Measurements from ENCODE around the gene KSR1. TPM values are rescaled to one million over a fixed set of nuclear protein-coding genes. Genes with fewer than 3 reads are reported as not detected.

KSR1 gene
- total and polyA plus RNA-seq, 10 of the 15 experiments (the other 5 are each of a cell fraction or from before 2014, with no cell fraction given): 0.97 to 66.6 (median 22.9) TPM

GRCh38 chr17:27530764-27531391 lies 74.6 kb downstream of the KSR1 start:
- intact Hi-C loops (cut with micrococcal nuclease; ENCODE audit: unreplicated experiment): no loop called here
- H3K4me3 ChIP-seq: no peak overlapping the region
- peaks cover 17% of the 10 kb centered on the region for H3K4me1 ChIP-seq (ENCODE audit: control insufficient read depth, insufficient read depth, low read length)
- peak overlapping the region; percentile 19; the same call in 1 of the 2 replicates for H3K4me2 ChIP-seq (ENCODE audit: control insufficient read depth, insufficient read depth)
- no peak overlapping the region for H3K27ac ChIP-seq (ENCODE audit: control insufficient read depth, insufficient read depth)
- in situ Hi-C loops (cut with MboI): no loop called here
- H3K79me2 ChIP-seq (ENCODE audit: control insufficient read depth, insufficient read depth, low read length): peaks cover 30% of the 10 kb centered on the region
- TF ChIP-seq MEF2A (IDR thresholded peaks at IDR 0.05; ENCODE audit: insufficient read depth, low read depth, low read length): no peak
- TF ChIP-seq MTA2 (IDR thresholded peaks at IDR 0.05; ENCODE audit: low read depth): no peak
- TF ChIP-seq PKNOX1 (IDR thresholded peaks at IDR 0.05): 0 out of 2 replicates have a peak, but pooled peaks have one; percentile 9
- TF ChIP-seq NR2F1 (conservative IDR thresholded peaks at IDR 0.05): peak; percentile 51
- TF ChIP-seq MEF2B (IDR thresholded peaks at IDR 0.05; ENCODE audit: partially characterized antibody, poor library complexity, severe bottlenecking): peak; percentile 66
- no peak for TF ChIP-seq ZBTB4 (CRISPR knock-in tag; IDR thresholded peaks at IDR 0.05)
- TF ChIP-seq TAF1 (IDR thresholded peaks at IDR 0.05; ENCODE audit: borderline replicate concordance, low read depth, low read length): no peak
- TF ChIP-seq HDAC6 (IDR thresholded peaks at IDR 0.05; ENCODE audit: unreplicated experiment): no peak
- ChIA-PET RAD21 (ENCODE audit: unreplicated experiment) (interaction anchor here (0.8 to 1.7 kb wide), 13 partner anchors 9 to 75 kb away, joined by 3 to 16 read pairs (median 4); partner anchors contain the start of gene KSR1), SMC1A (ENCODE audit: uncharacterized antibody, unreplicated experiment) (interaction anchor here (0.8 to 1.4 kb wide), 8 partner anchors 9 to 69 kb away, joined by 3 to 6 read pairs (median 4); no protein-coding TSS in a partner anchor), POLR2A (interaction anchor here (1.2 to 1.9 kb wide), 2 partner anchors 13 to 72 kb away, joined by 4 to 6 read pairs; no protein-coding TSS in a partner anchor), CTCF (interaction anchor here (0.8 to 1.7 kb wide), 9 partner anchors 9 to 176 kb away, joined by 3 to 9 read pairs (median 3); no protein-coding TSS in a partner anchor)
- ATAC-seq: peak; percentile 57
- FAIRE-seq: no peak
- peaks cover 0 to 2% of the 10 kb centered on the region in 2 experiments; a peak in 1 of 4 replicates for H3K36me3 ChIP-seq (ENCODE audit: control insufficient read depth in 2 of 2, insufficient read depth in 2 of 2, low read length in 1 of 2)
- no TSS peak for BruUV-seq (replicated peaks)
- no peaks in the 10 kb centered on the region for H3K27me3 ChIP-seq (replicated peaks in 1 of 2; ENCODE audit: control insufficient read depth in 2 of 2, insufficient read depth in 2 of 2, low read length in 1 of 2)
- DNase-seq (ENCODE audit: low read depth, low spot score): no peak
- H2AFZ ChIP-seq (ENCODE audit: control insufficient read depth, low read depth, low read length): no peak overlapping the region; the same call in 1 of the 2 replicates
- H3K9me3 ChIP-seq (replicated peaks; ENCODE audit: control insufficient read depth, insufficient read depth, low read length): no peaks in the 10 kb centered on the region
- H4K20me1 ChIP-seq (ENCODE audit: control insufficient read depth, insufficient read depth): 0 out of 2 replicates have a peak, but pooled peaks cover 3% of the 10 kb centered on the region
- WGBS (ENCODE audit: insufficient coverage, insufficient replicate concordance, low lambda C conversion rate, missing lambda C conversion rate): 41% methylated on average over 12 of the region's 12 CpGs
- no peak overlapping the region for H3K9ac ChIP-seq (ENCODE audit: control insufficient read depth, insufficient read depth, low read length)

Data from GM12878 (cell line).